C4-2B (cell line): ENCODE results near the gene GABRB1.
"Not testable (repeated sequence)": the region's sequence is repeated elsewhere in the genome, so short reads cannot be mapped to it uniquely, and the experiment has no call there.

Experiments used
- H3K27ac ChIP-seq: fragments of 450-650 bp; 2 replicates; pipeline ENCODE4 v1.5.1; 2017
- ZFX ChIP-seq: fragments of 450-650 bp; IDR thresholded peaks from 2 replicates; pipeline ENCODE4 v1.6.1; 2017
- TF ChIP-seq, protein P1 (sequence below): fragments of 450-650 bp; conservative IDR thresholded peaks from 2 replicates; pipeline ENCODE4 v1.5.1; 2017; ENCODE audit warnings: mild to moderate bottlenecking

Gene GABRB1

GRCh38 chr4:47374477-47374876 is 343.1 kb downstream of the GABRB1 start:
- H3K27ac ChIP-seq, result no peak overlapping the region
- no peak for TF ChIP-seq ZFX

DNA sequence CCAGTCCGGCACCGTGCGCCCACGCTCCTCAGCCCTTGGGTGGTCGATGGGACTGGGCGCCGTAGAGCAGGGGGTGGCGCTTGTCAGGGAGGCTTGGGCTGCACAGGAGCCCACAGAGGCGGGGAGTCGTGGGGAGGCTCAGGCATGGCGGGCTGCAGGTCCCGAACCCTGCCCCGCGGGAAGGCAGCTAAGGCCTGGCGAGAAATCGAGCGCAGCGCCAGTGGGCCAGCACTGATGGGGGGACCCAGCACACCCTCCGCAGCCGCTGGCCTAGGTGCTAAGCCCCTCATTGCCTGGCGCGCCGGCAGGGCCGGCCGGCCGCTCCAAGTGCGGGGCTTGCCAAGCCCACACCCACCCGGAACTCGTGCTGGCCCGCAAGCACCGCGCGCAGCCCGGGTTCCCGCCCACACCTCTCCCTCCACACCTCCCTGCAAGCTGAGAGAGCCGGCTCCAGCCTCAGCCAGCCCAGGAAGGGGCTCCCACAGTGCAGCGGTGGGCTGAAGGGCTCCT is 346.7 kb downstream of the GABRB1 start:
- not testable (repeated sequence) for H3K27ac ChIP-seq

DNA sequence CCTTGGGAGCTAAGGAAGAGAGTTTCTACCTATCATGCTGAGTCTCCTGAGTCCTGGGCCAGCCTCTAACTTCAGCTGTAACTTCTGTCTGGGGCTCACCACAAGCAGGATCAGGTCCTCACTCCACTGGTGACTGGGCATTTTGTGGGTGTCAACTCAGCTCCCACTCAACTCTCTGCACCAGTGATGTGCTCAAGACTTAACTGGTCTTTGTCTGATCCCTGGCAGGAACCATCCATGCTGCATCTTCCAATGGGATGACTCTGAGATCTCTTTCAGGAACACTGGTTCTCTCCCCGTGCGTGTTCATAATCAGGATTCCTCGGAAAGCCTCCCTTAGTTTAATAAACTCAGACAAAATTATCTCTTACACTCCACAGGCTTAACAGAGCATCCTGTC is 349.8 kb downstream of the GABRB1 start:
- TF ChIP-seq, protein P1, sequence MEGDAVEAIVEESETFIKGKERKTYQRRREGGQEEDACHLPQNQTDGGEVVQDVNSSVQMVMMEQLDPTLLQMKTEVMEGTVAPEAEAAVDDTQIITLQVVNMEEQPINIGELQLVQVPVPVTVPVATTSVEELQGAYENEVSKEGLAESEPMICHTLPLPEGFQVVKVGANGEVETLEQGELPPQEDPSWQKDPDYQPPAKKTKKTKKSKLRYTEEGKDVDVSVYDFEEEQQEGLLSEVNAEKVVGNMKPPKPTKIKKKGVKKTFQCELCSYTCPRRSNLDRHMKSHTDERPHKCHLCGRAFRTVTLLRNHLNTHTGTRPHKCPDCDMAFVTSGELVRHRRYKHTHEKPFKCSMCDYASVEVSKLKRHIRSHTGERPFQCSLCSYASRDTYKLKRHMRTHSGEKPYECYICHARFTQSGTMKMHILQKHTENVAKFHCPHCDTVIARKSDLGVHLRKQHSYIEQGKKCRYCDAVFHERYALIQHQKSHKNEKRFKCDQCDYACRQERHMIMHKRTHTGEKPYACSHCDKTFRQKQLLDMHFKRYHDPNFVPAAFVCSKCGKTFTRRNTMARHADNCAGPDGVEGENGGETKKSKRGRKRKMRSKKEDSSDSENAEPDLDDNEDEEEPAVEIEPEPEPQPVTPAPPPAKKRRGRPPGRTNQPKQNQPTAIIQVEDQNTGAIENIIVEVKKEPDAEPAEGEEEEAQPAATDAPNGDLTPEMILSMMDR, result no peak
- TF ChIP-seq ZFX, result no peak
- H3K27ac ChIP-seq, result no peak overlapping the region

- H3K27ac ChIP-seq, result no peak overlapping the region
- TF ChIP-seq, protein P1, result no peak
- TF ChIP-seq ZFX, result no peak
Measured at GRCh38 chr4:47382846-47383360, 351.5 kb downstream of the GABRB1 start.

DNA sequence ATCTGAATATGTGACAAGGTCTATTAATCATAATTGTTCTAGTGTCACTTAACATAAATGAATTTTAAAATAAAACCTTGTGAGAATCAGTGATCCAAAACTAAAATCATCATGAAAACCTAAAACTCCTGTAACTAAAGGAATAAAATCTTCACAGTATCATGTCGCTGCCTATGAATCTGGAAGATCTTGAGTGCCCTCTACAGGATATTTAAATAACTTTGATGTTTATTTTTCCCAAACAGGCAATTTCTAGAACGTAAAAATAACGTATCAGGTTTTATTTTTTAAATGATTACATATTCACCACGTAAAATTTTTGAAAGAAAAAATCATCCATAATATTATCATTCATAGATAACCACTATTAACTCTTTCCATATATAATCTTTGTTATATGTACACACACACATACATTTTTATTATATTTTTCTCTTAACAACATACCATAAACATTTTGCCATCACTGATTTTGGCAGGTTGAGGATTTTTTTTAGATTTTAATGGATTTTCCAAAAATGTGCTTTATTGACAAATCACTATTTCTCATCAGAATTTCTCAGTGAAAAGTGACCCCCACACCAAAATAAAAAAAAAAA is 352.6 kb downstream of the GABRB1 start:
- H3K27ac ChIP-seq, result no peak overlapping the region
- TF ChIP-seq, protein P1, result peak; percentile 74
- no peak for TF ChIP-seq ZFX

DNA sequence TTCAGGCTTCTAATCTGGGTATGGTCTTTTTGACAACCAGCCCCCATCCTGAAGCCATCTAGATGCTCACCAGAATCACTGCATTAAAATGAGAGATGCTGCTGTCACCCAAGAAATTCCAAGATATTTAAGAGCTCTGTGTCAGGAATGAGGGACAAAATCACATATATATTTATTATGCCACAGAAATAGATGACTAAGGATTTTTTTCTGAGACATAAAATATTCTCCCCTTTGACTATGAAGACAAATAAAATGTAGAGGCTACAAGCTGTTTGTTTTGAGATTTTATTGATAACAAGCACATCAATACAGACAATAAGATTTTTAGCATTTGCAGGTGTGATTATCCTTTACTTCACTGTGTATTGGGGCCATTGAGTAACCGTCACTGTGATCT is 354.8 kb downstream of the GABRB1 start:
- TF ChIP-seq ZFX, result no peak
- TF ChIP-seq, protein P1, result no peak
- no peak overlapping the region for H3K27ac ChIP-seq

- no peak overlapping the region for H3K27ac ChIP-seq
- TF ChIP-seq, protein P1, result no peak
- TF ChIP-seq ZFX, result no peak
Measured at GRCh38 chr4:47386561-47387235, 355.3 kb downstream of the GABRB1 start.

GRCh38 chr4:47390428-47391125 is 359.2 kb downstream of the GABRB1 start:
- no peak overlapping the region for H3K27ac ChIP-seq
- TF ChIP-seq, protein P1, result no peak
- no peak for TF ChIP-seq ZFX
